Measurements from ENCODE around the gene MCRIP1. TPM values are rescaled to one million over a fixed set of nuclear protein-coding genes. Genes with fewer than 3 reads are reported as not detected.
A peak's percentile ranks its signal among the peaks of the same experiment; 100 is the strongest.
"Not testable (repeated sequence)": the region's sequence is repeated elsewhere in the genome, so short reads cannot be mapped to it uniquely, and the experiment has no call there.

Gene MCRIP1
- total and polyA plus RNA-seq, 7 donors = 20.5 to 187 (median 45.1) TPM

- no peak for TF ChIP-seq CTCF (IDR thresholded peaks at IDR 0.05)
- no peaks in the 10 kb centered on the region for H3K9me3 ChIP-seq
- H3K4me1 ChIP-seq = peaks cover 58% of the 10 kb centered on the region
- WGBS, 3 donors = 90 to 94% (median 92%) methylated on average over 11 of the region's 11 CpGs
- intact Hi-C loops (cut with DNase I) = loop anchor here in 1 of 2 donors (2.0 kb wide), 1 partner anchor 16 kb away; no protein-coding TSS in a partner anchor
- H3K27ac ChIP-seq = peak overlapping the region; percentile 98
- H3K27me3 ChIP-seq (ENCODE audit: insufficient read depth in 3 of 3, low read length in 2 of 3) = no peaks in the 10 kb centered on the region
- no peak overlapping the region for H3K4me3 ChIP-seq
- DNase-seq (no peak), ATAC-seq (no peak)
- H3K36me3 ChIP-seq (ENCODE audit: insufficient read depth in 1 of 2, low read depth in 1 of 2) = peaks cover 10 to 47% of the 10 kb centered on the region in 2 donors
Measured at GRCh38 chr17:81842378-81842724, 9.3 kb upstream of the MCRIP1 start.

DNA sequence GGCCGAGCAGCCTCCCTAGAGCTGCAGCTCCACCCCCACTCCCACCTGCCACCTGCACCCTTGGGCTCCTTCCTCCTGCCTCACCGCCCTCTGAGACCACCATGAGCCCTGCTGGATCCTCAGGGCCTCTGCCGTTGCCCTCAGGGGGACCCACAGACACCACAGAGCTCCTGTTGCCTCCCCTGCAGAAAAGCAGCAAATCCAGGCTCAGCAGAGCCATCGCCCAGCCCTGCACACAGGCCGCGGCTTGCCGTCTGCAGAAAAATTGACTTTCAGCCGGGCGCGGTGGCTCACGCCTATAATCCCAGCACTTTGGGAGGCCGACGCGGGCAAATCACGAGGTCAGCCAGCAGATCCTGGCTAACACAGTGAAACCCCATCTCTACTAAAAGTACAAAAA lies 8.8 kb upstream of the MCRIP1 start:
- DNase-seq (no peak), ATAC-seq (no peak)
- no peak for TF ChIP-seq CTCF (IDR thresholded peaks at IDR 0.05)
- H3K9me3 ChIP-seq = no peaks in the 10 kb centered on the region
- peak overlapping the region; percentile 48 for H3K4me3 ChIP-seq
- H3K27me3 ChIP-seq (ENCODE audit: insufficient read depth in 3 of 3, low read length in 2 of 3) = no peaks in the 10 kb centered on the region
- H3K27ac ChIP-seq = peak overlapping the region; percentile 98
- 57 to 84% (median 66%) methylated on average over 15 of the region's 15 CpGs for WGBS, 3 donors
- peaks cover 60% of the 10 kb centered on the region for H3K4me1 ChIP-seq
- intact Hi-C loops (cut with DNase I) = loop anchor here in 1 of 2 donors (2.0 kb wide), 1 partner anchor 17 kb away; no protein-coding TSS in a partner anchor
- peaks cover 6 to 42% of the 10 kb centered on the region in 2 donors for H3K36me3 ChIP-seq (ENCODE audit: insufficient read depth in 1 of 2, low read depth in 1 of 2)

DNA sequence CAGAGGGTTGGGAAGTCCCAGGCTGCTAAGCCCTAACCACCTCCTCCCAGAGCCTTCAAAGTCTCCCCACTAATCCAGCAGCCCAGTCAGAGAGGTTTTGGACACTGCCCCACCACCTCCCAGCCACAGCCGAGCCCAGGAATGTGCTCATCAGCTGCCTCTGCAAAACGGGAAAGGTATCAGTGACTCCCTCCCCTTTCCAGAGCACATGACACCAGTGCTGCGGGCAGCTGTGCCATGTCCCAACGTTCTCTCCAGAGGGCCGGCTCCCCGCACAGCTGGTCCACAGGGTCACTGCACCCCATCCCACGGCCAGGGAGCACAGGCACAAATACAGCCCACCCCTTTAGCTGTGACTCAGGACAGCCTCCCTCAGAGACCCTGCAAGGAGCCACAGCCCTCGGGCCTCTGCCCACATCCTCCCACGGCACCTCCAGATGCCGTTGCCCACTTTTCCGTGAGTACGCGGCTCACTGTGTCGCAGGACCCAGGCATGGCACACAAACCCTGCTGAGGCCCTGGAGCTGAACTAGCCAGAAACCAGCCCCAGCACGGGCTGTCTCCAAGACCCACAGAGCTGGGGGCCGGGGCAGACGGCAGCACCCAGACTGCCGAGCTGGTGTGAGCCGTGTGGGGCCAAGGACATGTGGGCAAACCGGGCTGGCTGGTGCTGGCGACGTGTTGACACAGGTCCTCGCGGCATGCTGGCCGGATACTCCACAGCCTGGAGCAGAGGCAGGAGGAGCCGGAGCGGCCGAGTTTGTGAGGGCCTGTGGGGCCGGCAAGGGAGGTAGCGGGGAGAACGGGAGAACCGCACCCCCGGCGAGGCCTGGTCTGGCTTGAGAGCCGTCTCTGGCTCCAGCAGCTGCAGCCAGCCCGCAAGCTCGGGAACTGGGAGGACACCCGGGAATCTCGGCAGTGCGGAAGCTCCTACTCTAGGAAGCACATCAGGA lies 8.0 kb upstream of the MCRIP1 start:
- DNase-seq (peak; percentile 75 to 89), ATAC-seq (peak; percentile 69 to 82 (median 77))
- intact Hi-C loops (cut with DNase I) = no loop called here
- H3K36me3 ChIP-seq (ENCODE audit: insufficient read depth in 1 of 2, low read depth in 1 of 2) = peaks cover 4 to 34% of the 10 kb centered on the region in 2 donors
- H3K27ac ChIP-seq = peak overlapping the region; percentile 98
- TF ChIP-seq CTCF (IDR thresholded peaks at IDR 0.05) = no peak
- no peaks in the 10 kb centered on the region for H3K27me3 ChIP-seq (ENCODE audit: insufficient read depth in 3 of 3, low read length in 2 of 3)
- H3K4me1 ChIP-seq = peaks cover 63% of the 10 kb centered on the region
- H3K9me3 ChIP-seq = no peaks in the 10 kb centered on the region
- peak overlapping the region; percentile 48 for H3K4me3 ChIP-seq
- WGBS, 3 donors = 28 to 40% (median 31%) methylated on average over 38 to 40 of the region's 40 CpGs

DNA sequence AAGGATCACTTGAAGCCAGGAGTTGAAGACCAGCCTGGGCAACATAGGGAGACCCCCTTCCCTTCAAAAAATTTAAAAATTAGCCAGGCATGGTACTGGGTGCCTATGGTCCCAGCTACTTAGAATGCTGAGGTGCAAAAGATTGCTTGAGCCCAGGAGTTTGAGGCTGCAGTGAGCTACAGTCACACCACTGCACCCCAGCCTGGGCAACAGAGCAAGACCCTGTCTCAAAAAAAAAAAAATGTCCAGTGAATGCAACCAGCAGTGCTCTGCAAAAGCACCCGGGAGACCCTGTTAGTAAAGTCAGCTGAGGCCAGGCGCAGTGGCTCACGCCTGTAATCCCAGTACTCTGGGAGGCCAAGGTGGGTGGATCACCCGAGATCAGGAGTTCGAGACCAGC lies 7.0 kb upstream of the MCRIP1 start:
- WGBS, 3 donors = 63 to 79% (median 72%) methylated on average over 5 of the region's 5 CpGs
- DNase-seq; intact Hi-C loops (cut with DNase I); ATAC-seq; H3K9me3 ChIP-seq; H3K27me3 ChIP-seq (ENCODE audit: insufficient read depth in 3 of 3, low read length in 2 of 3): not testable (repeated sequence)
- Histone ChIP-seq H3K27ac (peak overlapping the region; percentile 98), H3K36me3 (ENCODE audit: insufficient read depth in 1 of 2, low read depth in 1 of 2) (peaks cover 4 to 24% of the 10 kb centered on the region in 2 donors), H3K4me1 (peaks cover 70% of the 10 kb centered on the region), H3K4me3 (peak overlapping the region; percentile 48)

DNA sequence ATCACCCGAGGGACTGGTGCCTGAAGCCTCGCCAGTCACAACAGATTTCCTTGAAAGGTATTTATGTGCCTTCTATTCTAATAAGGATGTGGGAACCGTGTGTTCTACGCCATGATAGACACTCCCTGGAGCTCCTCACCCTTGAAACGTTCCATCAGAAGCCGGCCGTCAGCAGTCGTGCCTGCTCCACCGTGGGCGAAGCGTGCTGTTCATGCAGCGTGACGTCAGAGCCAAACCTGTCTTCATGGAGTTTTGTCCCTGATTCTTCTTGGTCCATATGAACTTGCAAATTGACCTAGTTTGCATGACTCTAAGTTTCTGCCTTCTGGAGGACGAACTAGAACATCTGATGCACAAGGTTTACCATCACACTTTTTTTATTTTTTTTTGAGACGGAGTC lies 6.2 kb upstream of the MCRIP1 start:
- DNase-seq = no peak
- Histone ChIP-seq H3K4me3 (peak overlapping the region; percentile 20), H3K27me3 (ENCODE audit: insufficient read depth in 3 of 3, low read length in 2 of 3) (no peaks in the 10 kb centered on the region), H3K4me1 (peaks cover 70% of the 10 kb centered on the region), H3K36me3 (ENCODE audit: insufficient read depth in 1 of 2, low read depth in 1 of 2) (peaks cover 4 to 16% of the 10 kb centered on the region in 2 donors), H3K9me3 (no peaks in the 10 kb centered on the region), H3K27ac (peak overlapping the region; percentile 98)
- intact Hi-C loops (cut with DNase I) = no loop called here
- peak in 1 of 4 donors; percentile 35 for ATAC-seq
- TF ChIP-seq CTCF (IDR thresholded peaks at IDR 0.05) = no peak
- WGBS, 3 donors = 33 to 56% (median 36%) methylated on average over 15 of the region's 15 CpGs
